Gastrocnemius medialis (tissue), 4 donors: Measurements from ENCODE around the gene UPF1.

Source experiments
- POLR2A ChIP-seq, 2 donors: fragments of 450-650 bp; IDR thresholded peaks; one replicate each; pipeline ENCODE4 v1.6.1; 2017; ENCODE audit warnings: antibody characterized with exemption in 2 of 2, mild to moderate bottlenecking in 2 of 2, moderate library complexity in 2 of 2
- TF ChIP-seq, protein P1 (sequence below), 5 experiments: fragments of 450-650 bp in 3 of 5; fragments of 200-600 bp in 2 of 5; sonication (generic) in 2 of 5; IDR thresholded peaks in 4 of 5; conservative IDR thresholded peaks in 1 of 5; 1 replicate in 4 of 5; 2 replicates in 1 of 5; pipeline ENCODE4 v1.5.1; 2016 to 2019; ENCODE audit warnings: antibody characterized with exemption in 5 of 5, mild to moderate bottlenecking in 3 of 5, moderate library complexity in 3 of 5

DNA sequence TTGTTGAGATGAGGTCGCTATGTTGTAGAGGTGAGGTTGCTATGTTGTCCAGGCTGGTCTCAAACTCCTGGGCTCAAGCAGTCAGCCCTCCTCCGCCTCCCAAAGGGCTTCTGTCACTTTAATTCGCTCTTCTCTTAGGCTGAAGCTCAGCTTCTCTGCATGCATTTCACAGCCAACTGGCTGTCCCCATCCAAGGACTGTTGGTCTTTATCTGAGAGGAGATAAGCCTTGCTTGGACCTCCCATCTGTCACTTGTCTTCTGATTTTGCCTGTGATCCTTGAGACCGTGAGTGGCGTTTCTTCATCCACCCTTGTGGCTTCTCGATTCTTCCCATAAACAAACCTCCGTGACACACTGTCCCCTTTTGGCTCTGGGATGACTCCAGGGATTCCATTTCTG lies 39.8 kb downstream of the UPF1 start:
- no peak for TF ChIP-seq POLR2A (IDR thresholded peaks at IDR 0.05)
- TF ChIP-seq, protein P1, sequence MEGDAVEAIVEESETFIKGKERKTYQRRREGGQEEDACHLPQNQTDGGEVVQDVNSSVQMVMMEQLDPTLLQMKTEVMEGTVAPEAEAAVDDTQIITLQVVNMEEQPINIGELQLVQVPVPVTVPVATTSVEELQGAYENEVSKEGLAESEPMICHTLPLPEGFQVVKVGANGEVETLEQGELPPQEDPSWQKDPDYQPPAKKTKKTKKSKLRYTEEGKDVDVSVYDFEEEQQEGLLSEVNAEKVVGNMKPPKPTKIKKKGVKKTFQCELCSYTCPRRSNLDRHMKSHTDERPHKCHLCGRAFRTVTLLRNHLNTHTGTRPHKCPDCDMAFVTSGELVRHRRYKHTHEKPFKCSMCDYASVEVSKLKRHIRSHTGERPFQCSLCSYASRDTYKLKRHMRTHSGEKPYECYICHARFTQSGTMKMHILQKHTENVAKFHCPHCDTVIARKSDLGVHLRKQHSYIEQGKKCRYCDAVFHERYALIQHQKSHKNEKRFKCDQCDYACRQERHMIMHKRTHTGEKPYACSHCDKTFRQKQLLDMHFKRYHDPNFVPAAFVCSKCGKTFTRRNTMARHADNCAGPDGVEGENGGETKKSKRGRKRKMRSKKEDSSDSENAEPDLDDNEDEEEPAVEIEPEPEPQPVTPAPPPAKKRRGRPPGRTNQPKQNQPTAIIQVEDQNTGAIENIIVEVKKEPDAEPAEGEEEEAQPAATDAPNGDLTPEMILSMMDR (IDR thresholded peaks at IDR 0.05 in 4 of 5, conservative IDR thresholded peaks at IDR 0.05 in 1 of 5): no peak
